Epithelial cell of esophagus (primary cell): ENCODE results near the gene NTM.

Experiments
- DNase-seq: peaks from one replicate; pipeline ENCODE4 v3.0.0; 2010; ENCODE audit warnings: low read depth
- H3K4me3 ChIP-seq: 2 replicates; pipeline ENCODE4 v1.5.1; 2011; ENCODE audit warnings: mild to moderate bottlenecking, low read length, control low read depth
- TF ChIP-seq, protein P1 (sequence below): IDR thresholded peaks from 2 replicates; pipeline ENCODE4 v1.5.1; 2011; ENCODE audit warnings: low read depth, mild to moderate bottlenecking, low read length, control low read depth, inconsistent platforms; ENCODE audit not compliant: insufficient read depth; ENCODE audit errors: missing control alignments

Gene NTM

DNA sequence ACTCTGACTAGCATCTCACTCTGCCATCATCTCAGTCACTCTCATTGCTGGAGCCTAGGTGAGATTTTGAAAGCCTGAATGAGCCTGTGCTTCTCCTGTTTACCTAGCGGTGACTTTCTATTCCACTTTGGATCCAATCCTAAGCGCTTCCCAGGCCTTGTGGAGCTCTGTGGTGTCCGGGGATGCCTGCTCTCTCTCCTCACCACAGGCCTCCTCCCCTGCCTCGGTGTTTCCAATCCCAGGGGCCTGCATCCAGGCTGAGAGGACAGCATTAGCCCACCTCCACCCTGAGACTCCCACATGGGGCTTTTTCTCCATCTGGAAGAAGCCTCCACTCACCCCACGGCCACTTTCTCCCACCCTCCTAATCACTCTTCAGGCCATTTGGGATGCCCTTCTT lies 380.3 kb downstream of the NTM start:
- no peak for DNase-seq
- no peak overlapping the region for H3K4me3 ChIP-seq
- TF ChIP-seq, protein P1, sequence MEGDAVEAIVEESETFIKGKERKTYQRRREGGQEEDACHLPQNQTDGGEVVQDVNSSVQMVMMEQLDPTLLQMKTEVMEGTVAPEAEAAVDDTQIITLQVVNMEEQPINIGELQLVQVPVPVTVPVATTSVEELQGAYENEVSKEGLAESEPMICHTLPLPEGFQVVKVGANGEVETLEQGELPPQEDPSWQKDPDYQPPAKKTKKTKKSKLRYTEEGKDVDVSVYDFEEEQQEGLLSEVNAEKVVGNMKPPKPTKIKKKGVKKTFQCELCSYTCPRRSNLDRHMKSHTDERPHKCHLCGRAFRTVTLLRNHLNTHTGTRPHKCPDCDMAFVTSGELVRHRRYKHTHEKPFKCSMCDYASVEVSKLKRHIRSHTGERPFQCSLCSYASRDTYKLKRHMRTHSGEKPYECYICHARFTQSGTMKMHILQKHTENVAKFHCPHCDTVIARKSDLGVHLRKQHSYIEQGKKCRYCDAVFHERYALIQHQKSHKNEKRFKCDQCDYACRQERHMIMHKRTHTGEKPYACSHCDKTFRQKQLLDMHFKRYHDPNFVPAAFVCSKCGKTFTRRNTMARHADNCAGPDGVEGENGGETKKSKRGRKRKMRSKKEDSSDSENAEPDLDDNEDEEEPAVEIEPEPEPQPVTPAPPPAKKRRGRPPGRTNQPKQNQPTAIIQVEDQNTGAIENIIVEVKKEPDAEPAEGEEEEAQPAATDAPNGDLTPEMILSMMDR = no peak

DNA sequence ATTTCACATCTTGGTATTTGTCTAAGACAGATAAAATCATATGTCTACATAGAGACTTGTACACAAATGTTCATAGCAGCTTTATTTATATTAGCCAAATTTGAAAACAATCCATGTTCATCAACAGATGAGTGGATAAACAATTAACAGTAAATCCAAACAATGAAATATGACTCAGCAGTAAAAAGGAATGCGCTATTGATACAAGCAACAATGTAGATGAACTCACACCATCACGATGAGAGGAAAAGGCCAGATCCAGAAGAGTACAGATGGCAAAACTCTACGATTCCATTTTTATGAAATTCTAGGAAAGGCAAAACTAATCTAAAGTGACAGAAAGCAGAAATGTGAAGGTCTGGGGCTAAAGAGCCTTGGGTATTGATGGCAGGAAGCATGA lies 384.3 kb downstream of the NTM start:
- no peak for DNase-seq
- no peak overlapping the region for H3K4me3 ChIP-seq
- TF ChIP-seq, protein P1 = no peak

DNA sequence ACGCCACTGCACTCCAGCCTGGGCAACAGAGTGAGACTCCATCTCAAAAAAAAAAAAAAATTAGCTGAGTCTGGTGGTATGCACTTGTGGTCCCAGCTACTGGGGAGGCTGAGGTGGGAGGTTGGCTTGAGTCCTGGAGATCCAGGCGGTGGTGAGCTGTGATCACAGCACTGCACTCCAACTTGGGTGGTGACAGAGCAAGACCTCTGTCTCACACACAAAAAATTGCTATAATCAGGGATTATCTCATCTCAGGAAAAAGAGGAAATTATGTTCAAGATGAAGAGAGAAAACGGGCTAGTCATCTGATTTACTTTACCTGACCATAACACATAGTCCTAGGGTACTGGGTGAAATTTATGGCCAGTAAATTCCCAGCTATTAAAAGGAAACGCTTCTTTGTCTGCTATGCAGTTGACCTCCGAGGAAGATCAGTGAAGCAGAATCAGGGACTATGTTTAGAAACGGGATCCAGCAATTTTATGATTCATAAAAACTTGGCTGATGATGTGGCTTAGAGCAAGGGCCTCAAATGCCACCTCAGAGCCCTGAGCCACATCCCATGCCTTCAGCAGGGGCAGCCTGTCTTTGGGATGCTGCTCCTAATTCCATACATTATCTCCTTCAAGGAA lies 386.2 kb downstream of the NTM start:
- no peak for DNase-seq
- TF ChIP-seq, protein P1 = no peak
- H3K4me3 ChIP-seq = no peak overlapping the region

DNA sequence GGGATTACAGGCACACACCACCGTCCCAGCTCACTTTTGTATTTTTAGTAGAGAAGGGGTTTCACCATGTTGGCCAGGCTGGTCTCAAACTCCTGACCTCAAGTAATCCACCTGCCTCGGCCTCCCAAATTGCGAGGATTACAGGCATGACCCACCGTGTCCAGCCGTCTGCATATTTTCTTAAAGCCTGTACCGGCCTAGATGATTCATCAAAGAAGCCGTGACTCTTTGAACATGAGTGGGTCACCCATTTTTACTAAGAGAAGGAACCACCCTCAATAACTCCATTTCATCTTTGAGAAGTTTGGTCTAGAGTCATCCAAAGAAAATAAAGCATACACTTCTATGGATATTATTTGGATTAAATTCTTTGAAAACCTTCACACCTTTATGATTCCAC lies 388.3 kb downstream of the NTM start:
- no peak for DNase-seq
- H3K4me3 ChIP-seq = no peak overlapping the region
- TF ChIP-seq, protein P1 = no peak

DNA sequence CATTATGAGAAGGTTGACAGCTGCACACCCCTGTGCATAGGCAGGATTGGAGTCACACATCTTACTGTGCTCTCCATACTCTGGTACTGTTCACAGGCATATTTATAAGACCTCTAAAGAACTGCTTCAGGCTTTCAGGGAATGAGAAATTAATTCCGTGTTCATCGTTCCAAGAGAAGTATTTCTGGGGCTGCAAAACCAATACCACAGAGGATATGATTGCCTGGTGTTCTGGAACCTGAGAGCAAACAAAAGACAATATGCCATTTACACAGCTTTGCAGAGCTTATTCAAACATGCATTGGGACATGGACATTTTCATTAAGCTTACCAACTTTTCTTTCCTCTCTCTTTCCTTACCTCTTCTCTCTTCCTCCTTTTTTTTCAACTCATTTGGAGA lies 388.7 kb downstream of the NTM start:
- DNase-seq = no peak
- TF ChIP-seq, protein P1 = no peak
- H3K4me3 ChIP-seq = no peak overlapping the region

DNA sequence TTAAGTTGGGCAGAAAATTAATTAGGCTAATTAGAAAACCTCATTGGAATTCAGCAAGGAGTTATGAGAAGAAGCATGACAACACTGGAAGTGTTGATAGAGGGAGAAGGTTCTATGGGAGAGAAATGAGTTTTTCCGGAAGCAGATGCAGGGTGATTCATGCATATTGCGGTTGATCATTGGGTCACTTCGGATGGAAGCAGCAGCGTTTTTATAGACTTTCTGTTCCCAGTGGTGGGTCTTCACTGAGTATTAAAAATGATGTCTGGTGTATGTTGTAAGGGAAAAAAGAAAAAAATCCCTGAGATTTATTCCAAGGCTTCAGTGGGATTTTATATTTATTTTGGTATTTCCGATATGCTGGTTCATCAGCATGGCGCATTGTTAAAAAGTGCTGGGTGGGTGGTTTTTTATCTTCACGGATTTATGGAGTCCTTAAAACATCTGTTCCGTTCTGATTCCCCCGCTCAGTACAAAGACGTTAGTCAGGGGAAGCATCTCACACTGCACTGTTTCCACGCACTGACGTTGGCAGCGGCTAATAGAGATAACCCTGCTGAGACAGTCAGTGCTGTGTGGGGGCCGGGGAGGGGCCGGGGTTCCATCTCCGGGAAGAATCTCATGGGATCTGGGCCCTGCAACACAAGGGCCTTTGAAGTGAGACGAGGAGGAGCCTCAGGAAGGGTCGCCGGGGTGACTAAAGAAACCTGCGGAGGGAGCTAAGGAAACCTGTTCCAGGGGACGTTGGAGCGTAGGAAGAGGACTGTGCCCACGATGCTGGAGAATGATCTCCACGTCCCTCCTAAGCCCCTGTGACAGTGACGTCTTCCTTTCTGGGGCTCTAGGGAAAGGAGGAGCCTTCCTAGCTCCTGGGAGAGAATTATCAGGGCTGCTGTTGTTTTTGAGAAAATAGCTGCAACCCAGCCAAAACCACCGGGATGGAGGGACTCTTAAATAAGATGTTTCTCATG lies 390.0 kb downstream of the NTM start:
- H3K4me3 ChIP-seq = no peak overlapping the region
- TF ChIP-seq, protein P1 = no peak

More for the DNA sequence above, 390.0 kb downstream of the NTM start:
- no peak for DNase-seq
